ENCODE data around the gene ARL4C. TPM values are rescaled to one million over a fixed set of nuclear protein-coding genes. Genes with fewer than 3 reads are reported as not detected.

Gene ARL4C
- total and polyA plus RNA-seq, 2 of the 8 experiments (the other 6 are each of a cell fraction or from before 2014, with no cell fraction given): 7.0 to 16.9 TPM

GRCh38 chr2:234536178-234536965 lies 39.5 kb upstream of the ARL4C start:
- Histone ChIP-seq H4K5ac (ENCODE audit: insufficient read length, low read depth, low read length) (no peak overlapping the region), H2BK5ac (ENCODE audit: low read depth, low read length) (no peak overlapping the region), H3K4me2 (ENCODE audit: insufficient read depth in 1 of 2, low read depth in 2 of 2, low read length in 2 of 2) (no peak overlapping the region), H2AFZ (ENCODE audit: low read length) (no peak overlapping the region), H3K9ac (replicated peaks in 1 of 4; ENCODE audit: extremely low read depth in 1 of 4, low read depth in 3 of 4, low read length in 3 of 4) (no peak overlapping the region), H2AK5ac (ENCODE audit: low read depth, low read length) (no peak overlapping the region; the same call in 1 of the 2 replicates), H3K23ac (ENCODE audit: insufficient read length) (no peak overlapping the region), H4K8ac (ENCODE audit: extremely low read depth, insufficient read depth, low read length) (no peak overlapping the region), H3K36me3 (ENCODE audit: control insufficient read depth in 2 of 4, insufficient read depth in 4 of 4, low read length in 3 of 4) (no peaks in the 10 kb centered on the region), H3K56ac (replicated peaks; ENCODE audit: insufficient read length, low read depth, low read length) (no peak overlapping the region), H3K79me2 (ENCODE audit: control insufficient read depth in 1 of 2, insufficient read depth in 2 of 2, low read length in 2 of 2) (no peaks in the 10 kb centered on the region), H3K27ac (ENCODE audit: low read depth, low read length) (no peak overlapping the region), H3K14ac (ENCODE audit: insufficient read length) (no peak overlapping the region), H4K91ac (replicated peaks; ENCODE audit: insufficient read length, low read length) (no peak overlapping the region), H3K4ac (replicated peaks; ENCODE audit: insufficient read length, low read depth, low read length) (no peak overlapping the region), H2BK12ac (ENCODE audit: low read depth, low read length) (no peak overlapping the region), H2BK20ac (ENCODE audit: low read length) (no peak overlapping the region), H4K20me1 (replicated peaks in 1 of 2; ENCODE audit: control insufficient read depth in 1 of 2, insufficient read depth in 2 of 2, low read length in 2 of 2) (no peaks in the 10 kb centered on the region), H2BK120ac (replicated peaks; ENCODE audit: low read depth, low read length) (no peak overlapping the region), H3K79me1 (ENCODE audit: low read depth, low read length) (no peaks in the 10 kb centered on the region), H3K18ac (ENCODE audit: extremely low read depth, low read length) (no peak overlapping the region), H3K27me3 (replicated peaks in 1 of 4; ENCODE audit: control insufficient read depth in 3 of 4, extremely low read depth in 1 of 4, insufficient read depth in 3 of 4, low read length in 3 of 4) (no peaks in the 10 kb centered on the region), H2BK15ac (ENCODE audit: low read length) (no peak overlapping the region), H3K4me1 (replicated peaks in 1 of 4; ENCODE audit: control insufficient read depth in 3 of 4, insufficient read depth in 4 of 4, low read length in 3 of 4) (no peaks in the 10 kb centered on the region), H3K9me3 (ENCODE audit: insufficient read depth in 2 of 2, low read depth in 1 of 2, low read length in 1 of 2) (0 out of 4 replicates have a peak, but pooled peaks cover 0 to 3% of the 10 kb centered on the region in 2 experiments), H3K23me2 (ENCODE audit: low read depth, low read length) (no peaks in the 10 kb centered on the region), H3K4me3 (ENCODE audit: extremely low read depth in 1 of 4, insufficient read depth in 2 of 4, low read depth in 3 of 4, low read length in 4 of 4) (no peak overlapping the region)
- POLR2A ChIA-PET (ENCODE audit: partially characterized antibody): no interaction called here
- DNase-seq (ENCODE audit: low read depth in 1 of 2, low spot score in 2 of 2) (no peak), FAIRE-seq (no peak)
- CTCF ChIA-PET (ENCODE audit: partially characterized antibody): interaction anchor here (1.6 to 4.7 kb wide), 5 partner anchors 9 to 401 kb away, joined by 5 to 21 read pairs (median 5); no protein-coding TSS in a partner anchor
- TF ChIP-seq KDM1A (IDR thresholded peaks at IDR 0.05; ENCODE audit: borderline replicate concordance, low read length): 0 out of 2 replicates have a peak, but pooled peaks have one; percentile 26
- no peak for TF ChIP-seq CBX8 (IDR thresholded peaks at IDR 0.05; ENCODE audit: borderline replicate concordance, low read depth, low read length)
- WGBS, 2 experiments (ENCODE audit: extremely low coverage in 1 of 2, insufficient coverage in 1 of 2, insufficient read length in 1 of 2, insufficient replicate concordance in 2 of 2, low coverage in 1 of 2, low lambda C conversion rate in 2 of 2, missing lambda C conversion rate in 1 of 2): 92% methylated on average over 13 of the region's 13 CpGs; no CpG with 5 or more reads in 1 of the 2 experiments
